ENCODE data around the gene TAOK1.
"Not testable (repeated sequence)": the region's sequence is repeated elsewhere in the genome, so short reads cannot be mapped to it uniquely, and the experiment has no call there.

TAOK1 gene

DNA sequence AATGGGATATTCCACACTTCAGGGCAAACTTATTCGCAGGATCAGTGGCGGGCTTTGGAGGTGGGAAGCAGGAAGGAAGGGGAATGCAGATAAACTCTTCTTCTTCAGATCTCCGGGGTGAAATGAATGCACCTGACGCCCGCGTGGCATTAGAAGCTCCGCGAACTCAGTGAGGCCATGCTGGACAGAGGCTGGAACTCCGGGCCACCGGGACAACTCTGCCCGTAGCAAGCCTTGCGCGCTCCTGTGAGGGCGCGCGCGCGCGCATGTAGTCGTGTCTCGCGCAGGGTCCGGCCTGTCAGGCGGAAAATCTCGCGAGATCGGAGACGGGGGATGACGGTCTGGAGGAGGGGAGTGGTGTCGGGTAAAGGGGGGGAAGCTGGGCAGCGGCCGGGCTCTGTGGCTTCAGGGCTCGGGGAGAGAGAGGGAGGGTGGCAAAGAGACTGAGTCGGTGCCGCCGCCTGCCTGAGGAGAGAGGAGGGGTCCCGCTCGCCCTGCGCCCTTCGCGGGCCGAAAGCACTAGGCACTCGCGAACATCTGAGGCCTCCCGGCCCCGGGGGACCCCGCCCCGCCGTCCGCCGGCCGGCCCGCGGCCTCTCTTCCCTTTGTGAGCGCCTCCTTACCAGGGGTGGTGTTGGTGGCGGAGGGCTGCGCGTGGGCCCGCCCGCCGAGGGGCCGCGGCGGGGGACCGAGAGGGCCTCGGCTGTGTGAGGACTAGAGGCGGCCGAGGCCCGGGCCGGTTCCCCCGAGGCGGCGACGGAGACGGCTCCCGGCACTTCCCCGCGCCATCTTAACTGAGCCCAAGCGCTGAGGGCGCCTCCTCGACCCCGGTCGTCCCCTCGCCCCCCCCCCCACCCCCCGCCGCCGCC lies at the start of gene TAOK1:
Gene TAOK1 (plus strand): TSS at position 382 of the 869 bp plus-strand sequence. CDS start 61,186 bp downstream, outside the sequence.
- no peaks in the 10 kb centered on the region for H3K9me3 Mint-ChIP-seq
- peak within 1 kb of the TSS; percentile 93 for H3K27ac Mint-ChIP-seq
- peaks cover 40% of the 10 kb centered on the region for H3K4me1 Mint-ChIP-seq
- no peaks in the 10 kb centered on the region for H3K27me3 Mint-ChIP-seq
- peaks cover 19% of the 10 kb centered on the region for H3K36me3 Mint-ChIP-seq
- peak; percentile 99 for DNase-seq
- CTCF ChIA-PET = interaction anchor here (1.0 kb wide), 1 partner anchor 20 kb away, joined by 4 read pairs; no protein-coding TSS in a partner anchor
- H3K4me3 Mint-ChIP-seq = peak within 1 kb of the TSS; percentile 97

DNA sequence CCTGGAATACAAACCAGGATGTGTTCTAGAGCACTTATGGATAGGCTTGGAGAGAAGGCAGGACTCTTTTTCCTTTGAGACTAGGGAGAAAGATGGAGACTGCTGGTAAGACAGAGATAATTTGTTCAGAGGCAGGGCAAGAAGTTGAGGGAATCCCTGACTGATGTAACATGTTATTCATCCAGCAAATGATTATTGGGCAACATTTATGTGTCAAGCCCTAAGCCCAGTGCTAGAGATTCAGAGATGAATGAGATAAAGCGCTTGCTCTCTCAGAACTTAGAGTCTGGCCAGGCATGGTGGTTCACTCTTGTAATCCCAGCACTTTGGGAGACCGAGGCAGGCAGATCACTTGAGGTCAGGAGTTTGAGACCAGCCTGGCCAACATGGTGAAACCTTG lies 48.4 kb upstream of the TAOK1 start:
- Mint-ChIP-seq H3K4me3 (no peak overlapping the region), H3K36me3 (no peaks in the 10 kb centered on the region), H3K9me3 (no peaks in the 10 kb centered on the region), H3K27ac (no peak overlapping the region), H3K4me1 (no peaks in the 10 kb centered on the region), H3K27me3 (peaks cover 19% of the 10 kb centered on the region)
- DNase-seq = no peak
- CTCF ChIA-PET = no interaction called here

DNA sequence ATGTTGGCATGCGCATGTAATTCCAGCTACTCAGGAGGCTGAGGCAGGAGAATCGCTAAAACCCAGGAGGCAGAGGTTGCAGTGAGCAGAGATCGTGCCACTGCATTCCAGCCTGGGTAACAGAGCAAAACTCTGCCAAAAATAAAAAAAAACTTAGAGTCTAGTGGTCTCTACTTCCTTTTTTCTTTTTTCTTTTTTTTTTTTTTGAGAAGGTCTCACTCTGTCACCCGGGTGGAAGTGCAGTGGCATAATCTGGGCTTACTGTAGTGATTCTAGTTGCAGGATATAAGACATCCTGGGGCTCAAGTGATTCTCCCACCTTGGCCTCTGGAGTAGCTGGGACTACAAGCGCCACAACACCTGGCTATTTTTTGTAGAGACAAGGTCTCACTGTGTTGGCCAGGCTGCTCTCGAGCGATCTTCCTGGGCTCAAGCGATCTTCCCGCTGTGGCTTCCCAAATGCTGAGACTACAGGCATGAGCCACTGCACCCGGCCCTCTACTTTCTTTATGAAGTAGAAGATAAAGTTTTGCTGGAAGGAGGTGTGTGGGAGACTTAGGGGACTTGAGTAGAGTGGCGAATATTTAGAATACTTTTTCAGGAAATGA lies 47.9 kb upstream of the TAOK1 start:
- no peak for DNase-seq
- Mint-ChIP-seq H3K4me1 (no peaks in the 10 kb centered on the region), H3K9me3 (no peaks in the 10 kb centered on the region), H3K27ac (no peak overlapping the region), H3K4me3 (no peak overlapping the region), H3K27me3 (peaks cover 19% of the 10 kb centered on the region), H3K36me3 (no peaks in the 10 kb centered on the region)
- CTCF ChIA-PET = no interaction called here

DNA sequence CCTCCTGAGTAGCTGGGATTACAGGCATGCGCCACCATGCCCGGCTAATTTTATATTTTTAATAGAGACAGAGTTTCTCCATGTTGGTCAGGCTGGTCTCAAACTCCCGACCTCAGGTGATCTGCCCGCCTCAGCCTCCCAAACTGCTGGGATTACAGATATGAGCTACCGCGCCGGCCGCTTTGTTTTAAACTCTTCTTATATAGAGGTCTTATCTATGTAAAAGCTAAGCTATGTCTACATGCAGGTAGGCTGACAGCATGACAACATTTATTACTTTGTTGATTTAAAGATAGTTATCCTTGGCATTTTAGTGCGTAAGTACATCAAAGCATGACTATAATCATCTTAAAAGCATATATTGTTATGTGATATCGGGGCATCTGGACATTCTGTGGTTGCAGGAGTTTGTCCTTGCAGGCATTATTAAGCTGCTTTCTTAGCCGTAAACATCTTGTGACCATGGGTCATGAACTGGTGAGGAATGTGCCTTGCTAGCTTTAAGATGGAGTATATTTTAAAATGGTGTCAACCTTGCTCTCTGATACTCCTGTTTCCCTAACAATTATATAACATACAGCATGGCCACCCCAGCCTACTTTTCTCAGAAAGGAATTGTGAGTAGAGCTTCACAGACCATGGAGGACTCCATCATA lies 45.8 kb upstream of the TAOK1 start:
- Mint-ChIP-seq H3K4me1 (peaks cover 3% of the 10 kb centered on the region), H3K27ac (no peak overlapping the region), H3K9me3 (no peaks in the 10 kb centered on the region), H3K27me3 (peaks cover 19% of the 10 kb centered on the region), H3K36me3 (no peaks in the 10 kb centered on the region), H3K4me3 (no peak overlapping the region)
- CTCF ChIA-PET = interaction anchor here (0.6 to 0.8 kb wide), 2 partner anchors 13 to 146 kb away, joined by 3 read pairs; no protein-coding TSS in a partner anchor
- DNase-seq = no peak

DNA sequence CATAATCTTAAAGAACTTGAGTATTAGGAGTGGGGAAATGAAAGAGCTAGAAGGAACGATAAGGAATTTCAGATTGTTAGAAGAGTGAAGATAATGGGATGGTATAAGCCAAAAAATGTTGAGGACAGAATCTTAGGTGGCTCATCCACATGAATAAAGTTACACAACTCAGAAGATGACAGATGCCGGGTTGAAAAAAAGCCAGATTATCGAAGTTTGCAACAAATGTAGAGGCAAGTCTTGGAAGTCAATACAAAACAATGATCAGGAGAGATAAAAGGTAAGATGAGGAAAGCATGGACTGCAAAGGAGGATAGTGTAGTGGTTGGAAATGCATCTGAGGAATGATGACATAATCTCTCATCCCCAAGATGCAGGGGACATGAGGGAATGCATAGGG lies 45.1 kb upstream of the TAOK1 start:
- Mint-ChIP-seq H3K27me3 (peaks cover 19% of the 10 kb centered on the region), H3K27ac (no peak overlapping the region), H3K9me3 (no peaks in the 10 kb centered on the region), H3K36me3 (no peaks in the 10 kb centered on the region), H3K4me1 (peaks cover 3% of the 10 kb centered on the region), H3K4me3 (no peak overlapping the region)
- no peak for DNase-seq
- CTCF ChIA-PET = interaction anchor here (0.8 to 1.0 kb wide), 2 partner anchors 14 to 51 kb away, joined by 3 read pairs; partner anchors contain the start of gene NUFIP2

DNA sequence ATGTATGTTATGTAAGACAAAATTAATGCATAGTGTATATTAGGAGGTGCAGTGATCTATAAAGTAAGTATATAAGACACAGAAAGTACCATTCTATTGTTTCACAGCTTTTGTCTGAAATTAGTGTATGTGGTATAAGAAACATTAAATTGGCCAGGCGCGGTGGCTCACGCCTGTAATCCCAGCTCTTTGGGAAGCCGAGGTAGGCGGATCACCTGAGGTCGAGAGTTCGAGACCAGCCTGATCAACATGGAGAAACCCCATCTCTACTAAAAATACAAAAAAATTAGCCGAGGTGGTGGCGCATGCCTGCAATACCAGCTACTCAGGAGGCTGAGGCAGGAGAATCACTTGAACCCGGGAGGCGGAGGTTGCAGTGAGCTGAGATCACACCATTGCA lies 44.7 kb upstream of the TAOK1 start:
- CTCF ChIA-PET = interaction anchor here (1.0 kb wide), 1 partner anchor 52 kb away, joined by 3 read pairs; the partner anchor contains the start of gene NUFIP2
- H3K27me3 Mint-ChIP-seq = peaks cover 19% of the 10 kb centered on the region
- DNase-seq, H3K9me3 Mint-ChIP-seq, H3K36me3 Mint-ChIP-seq, H3K27ac Mint-ChIP-seq, H3K4me1 Mint-ChIP-seq, H3K4me3 Mint-ChIP-seq: not testable (repeated sequence)

DNA sequence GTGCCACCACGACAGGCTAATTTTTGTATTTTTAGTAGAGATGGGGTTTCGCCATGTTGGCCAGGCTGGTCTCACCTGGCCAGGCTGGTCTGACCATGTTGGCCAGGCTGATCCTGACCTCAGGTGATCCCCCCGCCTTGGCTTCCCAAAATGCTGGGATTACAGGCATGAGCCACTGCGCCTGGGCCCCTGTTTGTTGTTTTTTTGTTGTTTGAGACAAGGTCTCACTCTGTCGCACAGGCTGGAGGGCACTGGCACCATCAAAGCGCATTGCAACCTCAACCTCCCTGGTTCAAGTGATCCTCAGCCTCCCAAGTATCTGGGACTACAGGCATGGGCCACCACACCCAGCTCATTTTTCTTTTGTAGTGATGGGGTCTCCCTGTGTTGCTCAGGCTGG lies 43.7 kb upstream of the TAOK1 start:
- DNase-seq = no peak
- CTCF ChIA-PET = interaction anchor here (1.1 kb wide), 1 partner anchor 24 kb away, joined by 3 read pairs; no protein-coding TSS in a partner anchor
- H3K9me3 Mint-ChIP-seq = no peaks in the 10 kb centered on the region
- peaks cover 3% of the 10 kb centered on the region for H3K4me1 Mint-ChIP-seq
- H3K27me3 Mint-ChIP-seq = peaks cover 18% of the 10 kb centered on the region
- H3K36me3 Mint-ChIP-seq = no peaks in the 10 kb centered on the region
- H3K27ac Mint-ChIP-seq = no peak overlapping the region
- H3K4me3 Mint-ChIP-seq = no peak overlapping the region

DNA sequence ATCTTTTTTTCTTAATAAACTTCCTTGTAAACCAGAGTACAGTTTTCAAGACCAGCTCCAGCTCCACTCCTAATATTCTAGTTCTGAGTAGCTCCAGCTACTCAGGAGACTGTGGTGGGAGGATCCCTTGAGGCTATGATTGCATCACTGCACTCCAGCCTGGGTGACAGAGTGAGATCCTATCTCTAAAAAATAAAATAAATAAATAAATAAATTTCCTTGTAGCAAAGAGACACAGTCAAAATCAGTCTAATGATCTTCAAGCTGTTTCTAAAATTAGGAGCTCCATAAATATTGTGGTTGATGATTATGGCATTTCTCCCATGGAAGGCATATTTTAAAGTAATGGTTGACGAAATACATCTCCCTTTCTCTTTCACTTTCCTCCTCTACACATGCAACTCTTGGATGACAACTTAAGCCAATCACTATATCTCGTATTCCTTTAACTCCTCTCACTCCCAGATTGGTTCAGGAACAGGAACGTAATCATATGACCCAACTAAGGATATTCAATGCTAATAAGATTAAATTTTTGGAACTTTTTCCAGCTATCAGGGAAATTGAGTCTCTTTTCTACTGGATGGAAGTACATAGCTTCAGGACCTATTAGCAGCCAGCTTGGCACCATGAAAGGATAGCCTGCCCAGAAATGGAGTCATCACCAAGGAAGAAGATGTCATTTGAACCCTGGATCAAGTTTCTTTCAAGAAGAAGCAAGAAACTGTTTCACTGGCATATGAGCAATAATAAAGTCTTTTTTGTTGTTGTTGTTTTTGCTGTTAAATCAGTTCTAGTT lies 42.1 kb upstream of the TAOK1 start:
- CTCF ChIA-PET = interaction anchor here (0.6 kb wide), 1 partner anchor 1334 kb away, joined by 3 read pairs; no protein-coding TSS in a partner anchor

DNA sequence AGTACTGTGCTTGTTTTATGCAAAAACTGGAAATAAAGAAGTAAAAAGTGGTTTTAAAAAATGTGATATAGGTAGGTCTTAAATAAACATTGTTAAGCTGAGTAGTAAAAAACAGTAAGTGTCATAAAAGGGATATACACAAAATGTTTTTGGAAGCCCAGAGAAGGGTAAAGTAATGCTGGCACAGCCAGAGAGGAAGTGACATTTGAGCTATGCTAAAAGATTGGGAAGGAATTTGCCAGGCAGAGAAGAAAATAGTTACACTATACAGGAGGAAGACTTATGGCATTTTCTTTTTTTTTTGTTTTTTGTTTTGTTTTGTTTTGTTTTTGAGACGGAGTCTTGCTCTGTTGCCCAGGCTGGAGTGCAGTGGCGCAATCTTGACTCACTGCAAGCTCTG lies 40.8 kb upstream of the TAOK1 start:
- Mint-ChIP-seq H3K9me3 (no peaks in the 10 kb centered on the region), H3K4me3 (no peak overlapping the region), H3K4me1 (peaks cover 3% of the 10 kb centered on the region), H3K36me3 (no peaks in the 10 kb centered on the region), H3K27me3 (peaks cover 10% of the 10 kb centered on the region), H3K27ac (no peak overlapping the region)
- CTCF ChIA-PET = no interaction called here
- DNase-seq = no peak

More for the DNA sequence above, 42.1 kb upstream of the TAOK1 start:
- peaks cover 3% of the 10 kb centered on the region for H3K4me1 Mint-ChIP-seq
- H3K36me3 Mint-ChIP-seq = no peaks in the 10 kb centered on the region
- H3K27me3 Mint-ChIP-seq = peaks cover 11% of the 10 kb centered on the region
- H3K9me3 Mint-ChIP-seq = no peaks in the 10 kb centered on the region
- H3K27ac Mint-ChIP-seq = no peak overlapping the region
- DNase-seq = no peak
- H3K4me3 Mint-ChIP-seq = no peak overlapping the region

DNA sequence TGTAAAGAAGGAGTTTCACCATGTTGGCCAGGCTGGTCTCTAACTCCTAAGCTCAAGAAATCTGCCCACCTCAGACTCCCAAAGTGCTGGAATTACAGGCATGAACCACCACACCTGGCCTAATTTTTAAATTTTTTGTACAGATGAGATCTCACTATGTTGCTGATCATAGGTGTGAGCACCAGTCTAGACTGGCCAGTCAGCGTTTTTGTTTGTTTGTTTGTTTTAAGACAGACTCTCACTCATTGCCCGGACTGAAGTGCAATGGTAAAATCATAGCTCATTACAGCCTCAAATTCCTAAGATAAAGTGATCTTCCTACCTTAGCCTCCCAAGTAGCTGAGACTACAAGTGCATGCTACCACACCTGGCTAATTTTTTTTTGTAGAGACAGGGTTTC lies 38.0 kb upstream of the TAOK1 start:
- DNase-seq = no peak
- Mint-ChIP-seq H3K4me3 (no peak overlapping the region), H3K9me3 (no peaks in the 10 kb centered on the region), H3K36me3 (no peaks in the 10 kb centered on the region), H3K4me1 (peaks cover 3% of the 10 kb centered on the region), H3K27ac (no peak overlapping the region), H3K27me3 (peaks cover 10% of the 10 kb centered on the region)
- CTCF ChIA-PET = no interaction called here

DNA sequence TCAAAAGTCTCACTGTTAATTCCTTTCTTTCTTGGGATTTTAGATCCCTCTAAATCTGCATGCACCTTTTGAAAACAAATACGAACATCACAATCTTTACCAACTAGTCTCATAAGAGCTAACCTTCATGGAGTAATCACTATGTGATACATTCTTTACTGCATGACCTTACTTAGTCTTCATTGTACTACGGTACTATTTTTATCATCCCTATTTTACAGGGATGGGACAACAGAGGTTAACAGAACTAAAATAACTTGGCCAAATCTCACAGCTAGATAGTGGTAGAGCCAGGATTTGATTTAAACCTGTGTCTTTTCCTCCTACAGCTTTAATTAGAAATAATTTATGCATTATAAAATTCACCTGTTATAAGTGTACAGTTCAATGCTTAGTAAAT lies 32.9 kb upstream of the TAOK1 start:
- peaks cover 2% of the 10 kb centered on the region for H3K4me1 Mint-ChIP-seq
- DNase-seq = no peak
- CTCF ChIA-PET = interaction anchor here (5.5 kb wide), 1 partner anchor 14 kb away, joined by 29 read pairs; no protein-coding TSS in a partner anchor
- no peak overlapping the region for H3K4me3 Mint-ChIP-seq
- H3K27me3 Mint-ChIP-seq = peaks cover 2% of the 10 kb centered on the region
- H3K36me3 Mint-ChIP-seq = no peaks in the 10 kb centered on the region
- no peak overlapping the region for H3K27ac Mint-ChIP-seq
- H3K9me3 Mint-ChIP-seq = no peaks in the 10 kb centered on the region

DNA sequence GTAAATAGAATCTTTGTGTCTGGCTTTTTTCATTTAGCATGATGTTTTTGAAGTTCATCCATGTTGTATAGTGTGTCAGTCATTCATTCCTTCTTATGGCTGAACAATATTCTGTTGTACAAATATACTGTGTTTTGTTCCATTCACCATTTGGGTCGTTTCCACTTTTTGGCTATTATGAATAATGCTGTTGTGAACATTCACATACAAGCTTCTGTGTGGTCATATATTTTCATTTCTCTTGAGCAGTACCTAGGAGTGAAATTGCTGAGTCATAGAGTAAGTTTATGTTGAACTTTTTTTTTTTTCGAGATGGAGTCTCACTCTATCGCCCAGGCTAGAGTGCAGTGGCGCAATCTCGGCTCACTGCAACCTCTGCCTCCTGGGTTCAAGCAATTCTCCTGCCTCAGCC lies 32.3 kb upstream of the TAOK1 start:
- Mint-ChIP-seq H3K4me3 (no peak overlapping the region), H3K27me3 (no peaks in the 10 kb centered on the region), H3K36me3 (no peaks in the 10 kb centered on the region), H3K27ac (no peak overlapping the region), H3K9me3 (no peaks in the 10 kb centered on the region), H3K4me1 (peaks cover 2% of the 10 kb centered on the region)
- CTCF ChIA-PET = interaction anchor here (5.5 kb wide), 1 partner anchor 13 kb away, joined by 29 read pairs; no protein-coding TSS in a partner anchor
- no peak for DNase-seq

DNA sequence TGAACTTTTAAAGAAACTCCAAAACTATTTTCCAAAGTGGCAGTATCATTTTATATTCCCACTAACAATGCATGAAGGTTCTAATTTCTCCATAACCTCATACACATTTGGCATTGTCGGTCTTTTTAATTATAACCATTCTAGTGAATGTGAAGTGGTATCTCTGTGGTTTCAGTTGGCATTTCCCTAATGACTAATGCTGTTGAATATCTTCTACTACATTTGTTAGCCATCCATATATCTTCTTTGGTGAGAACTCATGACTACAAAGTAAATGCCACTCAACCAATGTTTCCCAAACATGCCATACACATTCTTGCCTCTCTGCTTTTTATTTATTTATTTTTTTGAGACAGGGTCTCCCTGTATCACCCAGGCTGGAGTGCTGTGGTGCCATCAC lies 31.7 kb upstream of the TAOK1 start:
- no peak overlapping the region for H3K27ac Mint-ChIP-seq
- DNase-seq = no peak
- CTCF ChIA-PET = interaction anchor here (5.5 kb wide), 1 partner anchor 12 kb away, joined by 29 read pairs; no protein-coding TSS in a partner anchor
- no peaks in the 10 kb centered on the region for H3K36me3 Mint-ChIP-seq
- H3K9me3 Mint-ChIP-seq = no peaks in the 10 kb centered on the region
- H3K4me3 Mint-ChIP-seq = no peak overlapping the region
- peaks cover 2% of the 10 kb centered on the region for H3K4me1 Mint-ChIP-seq
- H3K27me3 Mint-ChIP-seq = no peaks in the 10 kb centered on the region
